PC-3 (cell line): ENCODE data around the gene ADAT3. TPM values are rescaled to one million over a fixed set of nuclear protein-coding genes. Genes with fewer than 3 reads are reported as not detected.

Experiments
- ATAC-seq: fragments of 200-7000 bp; cut with Tn5 transposase; 2 replicates; pipeline ENCODE4 v1.9.1; 2020; ENCODE audit warnings: mild to moderate bottlenecking, moderate library complexity
- BruUV-seq: library from RNA; stranded (reverse); fragments of 400-500 nt; replicated peaks from 2 replicates; lab custom pipeline; 2021; lab: Mats Ljungman, UMichigan
- CTCF ChIA-PET: fragments of 300-600 bp; sonication (Branson Sonifier 250); formaldehyde crosslinking; loops from one replicate; lab custom pipeline; 2022; ENCODE audit warnings: antibody characterized with exemption; lab: Charles Lee
- POLR2A ChIA-PET: fragments of 300-600 bp; sonication (Branson Sonifier 250); formaldehyde crosslinking; loops from one replicate; lab custom pipeline; 2022; ENCODE audit warnings: antibody characterized with exemption; ENCODE audit not compliant: unreplicated experiment; lab: Charles Lee
- DNase-seq: peaks from one replicate; pipeline ENCODE4 v3.0.0-alpha.2; 2015
- H2AFZ ChIP-seq: fragments of 300-600 bp; sonication (generic); 2 replicates; pipeline ENCODE4 v1.6.0; 2016; ENCODE audit warnings: antibody characterized with exemption, low read length
- H3F3A ChIP-seq: fragments of 300-600 bp; sonication (generic); one replicate; pipeline ENCODE4 v1.6.0; 2017; ENCODE audit warnings: antibody characterized with exemption, low read length, control low read depth, mild to moderate bottlenecking; ENCODE audit not compliant: unreplicated experiment
- H3K27ac ChIP-seq: fragments of 300-600 bp; sonication (generic); 2 replicates; pipeline ENCODE4 v1.5.1; 2016; ENCODE audit warnings: mild to moderate bottlenecking, low read length
- H3K27me3 ChIP-seq: fragments of 300-600 bp; sonication (generic); 2 replicates; pipeline ENCODE4 v1.6.1; 2016; ENCODE audit warnings: low read length, mixed read lengths
- H3K36me3 ChIP-seq: fragments of 300-600 bp; sonication (generic); 2 replicates; pipeline ENCODE4 v1.6.1; 2016; ENCODE audit warnings: low read depth, mixed run types, low read length, mixed read lengths
- H3K4me1 ChIP-seq: fragments of 300-600 bp; sonication (generic); 2 replicates; pipeline ENCODE4 v1.5.1; 2016; ENCODE audit warnings: low read length; ENCODE audit not compliant: insufficient read depth
- H3K4me2 ChIP-seq: fragments of 300-600 bp; sonication (generic); 2 replicates; pipeline ENCODE4 v1.6.0; 2016; ENCODE audit warnings: low read length
- H3K4me3 ChIP-seq: fragments of 300-600 bp; sonication (generic); 2 replicates; pipeline ENCODE4 v1.5.1; 2016; ENCODE audit warnings: mild to moderate bottlenecking, low read length, mixed read lengths
- H3K79me2 ChIP-seq: fragments of 300-600 bp; sonication (generic); 2 replicates; pipeline ENCODE4 v1.6.1; 2017; ENCODE audit warnings: low read length, mixed read lengths
- H3K9ac ChIP-seq: fragments of 300-600 bp; sonication (generic); 2 replicates; pipeline ENCODE4 v1.6.0; 2016; ENCODE audit warnings: mild to moderate bottlenecking, low read length
- H3K9me2 ChIP-seq: fragments of 300-600 bp; sonication (generic); replicated peaks from 2 replicates; pipeline ENCODE4 v1.6.1; 2016; ENCODE audit warnings: mixed run types, low read length, mixed read lengths
- H3K9me3 ChIP-seq: fragments of 300-600 bp; sonication (generic); 2 replicates; pipeline ENCODE4 v1.6.1; 2016; ENCODE audit warnings: low read length, mixed read lengths
- H4K20me1 ChIP-seq: fragments of 300-600 bp; sonication (generic); 2 replicates; pipeline ENCODE4 v1.6.1; 2016; ENCODE audit warnings: low read length, mixed read lengths
- CTCF ChIP-seq: fragments of 300-600 bp; sonication (generic); conservative IDR thresholded peaks from 2 replicates; pipeline ENCODE4 v1.5.1; 2017; ENCODE audit warnings: antibody characterized with exemption, low read depth, mild to moderate bottlenecking, low read length
- EZH2 ChIP-seq: fragments of 300-600 bp; sonication (generic); IDR thresholded peaks from one replicate; pipeline ENCODE4 v1.6.1; 2017; ENCODE audit warnings: antibody characterized with exemption, mild to moderate bottlenecking, low read length; ENCODE audit not compliant: unreplicated experiment
- EZH2phosphoT487 ChIP-seq: fragments of 300-600 bp; sonication (generic); IDR thresholded peaks from 2 replicates; pipeline ENCODE4 v1.6.1; 2018; ENCODE audit warnings: mild to moderate bottlenecking, antibody characterized with exemption, low read length, borderline replicate concordance
- intact Hi-C: fragments of 100-400 bp; cut with micrococcal nuclease; formaldehyde crosslinking; loops from 2 replicates; pipeline ENCODE4 v1.9.0; 2023
- total RNA-seq: library from RNA; depleted of rRNA; stranded (reverse); fragments of >200 nt; gene quantifications from 2 replicates; pipeline ENCODE4 v1.2.3, GENCODE V29; 2014

ADAT3 gene
- total RNA-seq, 1 experiment from 2014 or later, result 8.4 TPM

- H3K4me3 ChIP-seq, result no peak overlapping the region
- H3K79me2 ChIP-seq, result peaks cover 86% of the 10 kb centered on the region
- H3K36me3 ChIP-seq, result no peaks in the 10 kb centered on the region
- intact Hi-C loops, result no loop called here
- H4K20me1 ChIP-seq, result 0 out of 2 replicates have a peak, but pooled peaks cover 9% of the 10 kb centered on the region
- peaks cover 9% of the 10 kb centered on the region; the same call in 1 of the 2 replicates for H3K4me1 ChIP-seq
- H3K9ac ChIP-seq, result no peak overlapping the region
- H3K9me2 ChIP-seq, result no peaks in the 10 kb centered on the region
- no peak overlapping the region for H3K27ac ChIP-seq
- no peak overlapping the region for H2AFZ ChIP-seq
- CTCF ChIA-PET, result interaction anchor here (0.7 kb wide), 2 partner anchors 140 to 432 kb away, joined by 3 to 4 read pairs; no protein-coding TSS in a partner anchor
- H3K27me3 ChIP-seq, result no peaks in the 10 kb centered on the region
- ATAC-seq (peak; percentile 17; the same call in 1 of the 2 replicates), DNase-seq (peak; percentile 61)
- BruUV-seq, result no TSS peak
- no peak for TF ChIP-seq EZH2phosphoT487
- TF ChIP-seq CTCF, result peak; percentile 53
- no peaks in the 10 kb centered on the region for H3F3A ChIP-seq
- H3K9me3 ChIP-seq, result no peaks in the 10 kb centered on the region
- no peak overlapping the region for H3K4me2 ChIP-seq
- POLR2A ChIA-PET, result interaction anchor here (0.6 kb wide), 1 partner anchor 24 kb away, joined by 3 read pairs; no protein-coding TSS in a partner anchor
Observed at GRCh38 chr19:1945899-1946298, 40.7 kb downstream of the ADAT3 start.

- H3K4me1 ChIP-seq, result peaks cover 9% of the 10 kb centered on the region; the same call in 1 of the 2 replicates
- 0 out of 2 replicates have a peak, but pooled peaks cover 9% of the 10 kb centered on the region for H4K20me1 ChIP-seq
- no peak overlapping the region for H3K9ac ChIP-seq
- CTCF ChIA-PET, result no interaction called here
- ATAC-seq (peak; percentile 40), DNase-seq (no peak)
- no peaks in the 10 kb centered on the region for H3F3A ChIP-seq
- no TSS peak for BruUV-seq
- no peak overlapping the region for H3K4me2 ChIP-seq
- POLR2A ChIA-PET, result no interaction called here
- no peaks in the 10 kb centered on the region for H3K9me2 ChIP-seq
- peaks cover 77% of the 10 kb centered on the region for H3K79me2 ChIP-seq
- no peaks in the 10 kb centered on the region for H3K36me3 ChIP-seq
- no peaks in the 10 kb centered on the region for H3K9me3 ChIP-seq
- intact Hi-C loops, result no loop called here
- no peak for TF ChIP-seq EZH2phosphoT487
- TF ChIP-seq EZH2, result no peak
- no peaks in the 10 kb centered on the region for H3K27me3 ChIP-seq
- H3K4me3 ChIP-seq, result no peak overlapping the region
- no peak overlapping the region for H2AFZ ChIP-seq
- no peak overlapping the region for H3K27ac ChIP-seq
Observed at GRCh38 chr19:1947651-1948209, 42.5 kb downstream of the ADAT3 start.

GRCh38 chr19:1949304-1950101 is 44.3 kb downstream of the ADAT3 start:
- H4K20me1 ChIP-seq, result no peaks in the 10 kb centered on the region
- H3K4me2 ChIP-seq, result no peak overlapping the region
- H3K79me2 ChIP-seq, result peaks cover 77% of the 10 kb centered on the region
- no peaks in the 10 kb centered on the region for H3K9me3 ChIP-seq
- DNase-seq (no peak), ATAC-seq (no peak)
- no peaks in the 10 kb centered on the region for H3K9me2 ChIP-seq
- ChIA-PET POLR2A (no interaction called here), CTCF (no interaction called here)
- H3K9ac ChIP-seq, result no peak overlapping the region
- intact Hi-C loops, result no loop called here
- H3K4me1 ChIP-seq, result no peaks in the 10 kb centered on the region
- H3K27ac ChIP-seq, result no peak overlapping the region
- H3K27me3 ChIP-seq, result no peaks in the 10 kb centered on the region
- H2AFZ ChIP-seq, result no peak overlapping the region
- no peaks in the 10 kb centered on the region for H3F3A ChIP-seq
- H3K4me3 ChIP-seq, result no peak overlapping the region
- no TSS peak for BruUV-seq
- no peaks in the 10 kb centered on the region for H3K36me3 ChIP-seq
- TF ChIP-seq EZH2, result no peak
- TF ChIP-seq CTCF, result no peak
- TF ChIP-seq EZH2phosphoT487, result no peak
